Activated CD4-positive, alpha-beta T cell treated with anti-CD3 and anti-CD28 coated beads, Interleukin-2, amount 10 ng/mL, durations not matched to agents 24 days and 14 days (primary cell): ENCODE measurements around the gene SLC45A3. TPM values are rescaled to one million over a fixed set of nuclear protein-coding genes. Genes with fewer than 3 reads are reported as not detected.

ENCODE experiments used
- DNase-seq: peaks from one replicate; pipeline ENCODE4 v3.0.0; 2022
- H3K27ac Mint-ChIP-seq: one replicate; pipeline ENCODE4 v1.8.0; 2022; ENCODE audit warnings: mild to moderate bottlenecking, mixed read lengths
- H3K27me3 Mint-ChIP-seq: one replicate; pipeline ENCODE4 v1.8.0; 2022; ENCODE audit warnings: mixed read lengths
- H3K36me3 Mint-ChIP-seq: one replicate; pipeline ENCODE4 v1.8.0; 2022; ENCODE audit warnings: low read depth, mild to moderate bottlenecking, mixed read lengths
- H3K4me1 Mint-ChIP-seq: one replicate; pipeline ENCODE4 v1.8.0; 2021; ENCODE audit warnings: mixed read lengths
- H3K4me3 Mint-ChIP-seq: one replicate; pipeline ENCODE4 v1.8.0; 2022; ENCODE audit warnings: mild to moderate bottlenecking, moderate library complexity, mixed read lengths
- H3K9me3 Mint-ChIP-seq: one replicate; pipeline ENCODE4 v1.8.0; 2021; ENCODE audit warnings: mixed read lengths
- intact Hi-C: fragments of 100-400 bp; cut with micrococcal nuclease; formaldehyde crosslinking; loops from one replicate; pipeline ENCODE4 v1.15.1; 2023
- total RNA-seq: library from RNA; stranded (reverse); gene quantifications from 2 replicates; pipeline ENCODE4 v1.2.3, GENCODE V29; 2022

The SLC45A3 gene
- total RNA-seq, 1 donor from 2014 or later = 1.1 TPM

- Mint-ChIP-seq H3K36me3 (no peaks in the 10 kb centered on the region), H3K4me3 (no peak overlapping the region), H3K9me3 (no peaks in the 10 kb centered on the region), H3K27me3 (peaks cover 28% of the 10 kb centered on the region), H3K4me1 (peaks cover 3% of the 10 kb centered on the region), H3K27ac (no peak overlapping the region)
- intact Hi-C loops = no loop called here
- no peak for DNase-seq
Observed at GRCh38 chr1:205688171-205689080, 8.1 kb upstream of the SLC45A3 start.

GRCh38 chr1:205687242-205687641 lies 6.9 kb upstream of the SLC45A3 start:
- H3K4me1 Mint-ChIP-seq = no peaks in the 10 kb centered on the region
- peaks cover 30% of the 10 kb centered on the region for H3K27me3 Mint-ChIP-seq
- H3K9me3 Mint-ChIP-seq = no peaks in the 10 kb centered on the region
- H3K4me3 Mint-ChIP-seq = no peak overlapping the region
- no peak overlapping the region for H3K27ac Mint-ChIP-seq
- DNase-seq = no peak
- intact Hi-C loops = no loop called here
- no peaks in the 10 kb centered on the region for H3K36me3 Mint-ChIP-seq

GRCh38 chr1:205681364-205681763 lies 1.1 kb upstream of the SLC45A3 start:
- Mint-ChIP-seq H3K27me3 (peaks cover 27% of the 10 kb centered on the region), H3K4me1 (peaks cover 9% of the 10 kb centered on the region), H3K36me3 (no peaks in the 10 kb centered on the region), H3K27ac (no peak overlapping the region), H3K4me3 (no peak overlapping the region), H3K9me3 (no peaks in the 10 kb centered on the region)
- DNase-seq = no peak
- intact Hi-C loops = no loop called here

GRCh38 chr1:205678286-205679111 lies 1.8 kb downstream of the SLC45A3 start:
- no peak for DNase-seq
- Mint-ChIP-seq H3K4me1 (peaks cover 9% of the 10 kb centered on the region), H3K27me3 (peaks cover 29% of the 10 kb centered on the region), H3K9me3 (no peaks in the 10 kb centered on the region), H3K36me3 (no peaks in the 10 kb centered on the region), H3K27ac (no peak overlapping the region), H3K4me3 (no peak overlapping the region)
- intact Hi-C loops = loop anchor here (5.0 kb wide), 1 partner anchor 69 kb away; no protein-coding TSS in a partner anchor

GRCh38 chr1:205677167-205677566 lies 3.1 kb downstream of the SLC45A3 start:
- intact Hi-C loops = loop anchor here (5.0 kb wide), 1 partner anchor 70 kb away; no protein-coding TSS in a partner anchor
- Mint-ChIP-seq H3K27me3 (peaks cover 28% of the 10 kb centered on the region), H3K9me3 (no peaks in the 10 kb centered on the region), H3K4me3 (no peak overlapping the region), H3K27ac (no peak overlapping the region), H3K4me1 (peaks cover 9% of the 10 kb centered on the region), H3K36me3 (no peaks in the 10 kb centered on the region)
- DNase-seq = no peak

GRCh38 chr1:205676597-205676996 lies 3.7 kb downstream of the SLC45A3 start:
- H3K36me3 Mint-ChIP-seq = no peaks in the 10 kb centered on the region
- H3K27ac Mint-ChIP-seq = no peak overlapping the region
- H3K27me3 Mint-ChIP-seq = peaks cover 25% of the 10 kb centered on the region
- no peak for DNase-seq
- no peaks in the 10 kb centered on the region for H3K9me3 Mint-ChIP-seq
- H3K4me1 Mint-ChIP-seq = peaks cover 9% of the 10 kb centered on the region
- H3K4me3 Mint-ChIP-seq = no peak overlapping the region
- intact Hi-C loops = loop anchor here (5.0 kb wide), 1 partner anchor 71 kb away; no protein-coding TSS in a partner anchor

GRCh38 chr1:205676002-205676401 lies 4.3 kb downstream of the SLC45A3 start:
- Mint-ChIP-seq H3K4me1 (peaks cover 7% of the 10 kb centered on the region), H3K27me3 (peaks cover 19% of the 10 kb centered on the region), H3K4me3 (no peak overlapping the region), H3K9me3 (no peaks in the 10 kb centered on the region), H3K27ac (no peak overlapping the region), H3K36me3 (no peaks in the 10 kb centered on the region)
- intact Hi-C loops = loop anchor here (5.0 kb wide), 1 partner anchor 71 kb away; no protein-coding TSS in a partner anchor
- no peak for DNase-seq

- Mint-ChIP-seq H3K27ac (no peak overlapping the region), H3K9me3 (no peaks in the 10 kb centered on the region), H3K36me3 (no peaks in the 10 kb centered on the region), H3K4me1 (peaks cover 7% of the 10 kb centered on the region), H3K4me3 (no peak overlapping the region), H3K27me3 (peaks cover 15% of the 10 kb centered on the region)
- DNase-seq = no peak
- intact Hi-C loops = loop anchor here (5.0 kb wide), 1 partner anchor 72 kb away; no protein-coding TSS in a partner anchor
Observed at GRCh38 chr1:205675247-205675646, 5.1 kb downstream of the SLC45A3 start.

- no peak overlapping the region for H3K4me3 Mint-ChIP-seq
- H3K9me3 Mint-ChIP-seq = no peaks in the 10 kb centered on the region
- intact Hi-C loops = no loop called here
- H3K36me3 Mint-ChIP-seq = no peaks in the 10 kb centered on the region
- H3K27ac Mint-ChIP-seq = no peak overlapping the region
- DNase-seq = no peak
- H3K4me1 Mint-ChIP-seq = no peaks in the 10 kb centered on the region
- H3K27me3 Mint-ChIP-seq = peaks cover 15% of the 10 kb centered on the region
Observed at GRCh38 chr1:205672970-205673369, 7.3 kb downstream of the SLC45A3 start.

GRCh38 chr1:205672395-205672889 lies 7.9 kb downstream of the SLC45A3 start:
- intact Hi-C loops = no loop called here
- no peak overlapping the region for H3K4me3 Mint-ChIP-seq
- H3K36me3 Mint-ChIP-seq = no peaks in the 10 kb centered on the region
- no peak for DNase-seq
- H3K4me1 Mint-ChIP-seq = no peaks in the 10 kb centered on the region
- peaks cover 16% of the 10 kb centered on the region for H3K27me3 Mint-ChIP-seq
- H3K27ac Mint-ChIP-seq = no peak overlapping the region
- no peaks in the 10 kb centered on the region for H3K9me3 Mint-ChIP-seq

- H3K27me3 Mint-ChIP-seq = peaks cover 8% of the 10 kb centered on the region
- intact Hi-C loops = no loop called here
- no peak overlapping the region for H3K27ac Mint-ChIP-seq
- H3K4me1 Mint-ChIP-seq = no peaks in the 10 kb centered on the region
- no peaks in the 10 kb centered on the region for H3K36me3 Mint-ChIP-seq
- H3K4me3 Mint-ChIP-seq = no peak overlapping the region
- H3K9me3 Mint-ChIP-seq = no peaks in the 10 kb centered on the region
- DNase-seq = no peak
Observed at GRCh38 chr1:205670611-205671430, 9.5 kb downstream of the SLC45A3 start.

- Mint-ChIP-seq H3K27me3 (peaks cover 5% of the 10 kb centered on the region), H3K4me1 (no peaks in the 10 kb centered on the region), H3K27ac (no peak overlapping the region), H3K4me3 (no peak overlapping the region), H3K9me3 (no peaks in the 10 kb centered on the region), H3K36me3 (no peaks in the 10 kb centered on the region)
- intact Hi-C loops = no loop called here
- no peak for DNase-seq
Observed at GRCh38 chr1:205670150-205670446, 10.2 kb downstream of the SLC45A3 start.

GRCh38 chr1:205669341-205670149 lies 10.8 kb downstream of the SLC45A3 start:
- Mint-ChIP-seq H3K27ac (no peak overlapping the region), H3K4me1 (no peaks in the 10 kb centered on the region), H3K9me3 (no peaks in the 10 kb centered on the region), H3K36me3 (no peaks in the 10 kb centered on the region), H3K4me3 (no peak overlapping the region), H3K27me3 (peaks cover 5% of the 10 kb centered on the region)
- no peak for DNase-seq
- intact Hi-C loops = no loop called here
